ENCODE results near the gene ZNF496.
"Not testable (repeated sequence)": the region's sequence is repeated elsewhere in the genome, so short reads cannot be mapped to it uniquely, and the experiment has no call there.

Gene ZNF496

DNA sequence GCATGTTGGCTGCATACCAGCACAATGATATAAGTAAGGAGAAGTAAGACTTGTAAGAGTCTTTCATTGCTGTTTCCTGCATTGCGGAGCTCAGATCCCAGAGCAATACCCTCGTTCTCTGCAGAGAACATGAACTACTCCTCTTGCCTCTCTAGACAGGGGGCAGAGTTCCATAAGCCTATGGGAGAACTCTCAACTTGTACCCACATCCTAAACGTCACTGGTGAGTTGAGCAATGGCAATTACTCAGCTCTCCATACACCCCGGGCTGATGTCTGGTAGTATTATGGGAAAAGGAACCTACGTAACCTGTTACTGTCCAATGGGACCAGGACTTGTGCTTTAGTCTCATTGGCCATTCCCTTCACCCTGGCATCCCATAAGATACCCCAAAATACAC lies 27.3 kb upstream of the ZNF496 start:
- DNase-seq: no peak

GRCh38 chr1:247357781-247358211 lies 26.1 kb upstream of the ZNF496 start:
- no peak for DNase-seq

- DNase-seq: no peak
These were observed 25.5 kb upstream of the ZNF496 start for GRCh38 chr1:247357052-247357780.

- DNase-seq: not testable (repeated sequence)
These were observed 23.5 kb upstream of the ZNF496 start for GRCh38 chr1:247355160-247355559.

- DNase-seq: no peak
These were observed 20.5 kb upstream of the ZNF496 start for GRCh38 chr1:247352175-247352574.

DNA sequence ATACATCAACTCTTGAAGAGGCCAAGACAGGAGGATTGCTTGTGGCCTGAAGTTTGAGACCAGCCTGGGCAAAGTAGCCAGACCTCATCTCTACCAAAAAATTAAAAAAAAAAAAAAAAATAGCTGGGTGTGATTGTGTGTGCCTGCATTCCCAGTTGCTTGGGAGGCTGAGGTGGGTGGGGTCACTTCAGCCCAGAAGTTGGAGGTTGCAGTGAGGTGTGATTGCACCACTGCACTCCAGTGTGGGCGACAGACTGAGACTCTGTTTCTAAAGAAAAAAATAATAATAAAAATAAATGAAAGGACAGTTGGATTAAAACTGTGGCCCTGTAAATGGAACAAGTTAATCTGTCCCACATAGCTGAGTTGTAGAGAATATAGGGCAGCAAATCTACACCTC lies 18.9 kb upstream of the ZNF496 start:
- DNase-seq: no peak

GRCh38 chr1:247347477-247348222 lies 16.0 kb upstream of the ZNF496 start:
- no peak for DNase-seq

- no peak for DNase-seq
These were observed 14.2 kb upstream of the ZNF496 start for GRCh38 chr1:247345881-247346280.

GRCh38 chr1:247343801-247344200 lies 12.1 kb upstream of the ZNF496 start:
- no peak for DNase-seq

DNA sequence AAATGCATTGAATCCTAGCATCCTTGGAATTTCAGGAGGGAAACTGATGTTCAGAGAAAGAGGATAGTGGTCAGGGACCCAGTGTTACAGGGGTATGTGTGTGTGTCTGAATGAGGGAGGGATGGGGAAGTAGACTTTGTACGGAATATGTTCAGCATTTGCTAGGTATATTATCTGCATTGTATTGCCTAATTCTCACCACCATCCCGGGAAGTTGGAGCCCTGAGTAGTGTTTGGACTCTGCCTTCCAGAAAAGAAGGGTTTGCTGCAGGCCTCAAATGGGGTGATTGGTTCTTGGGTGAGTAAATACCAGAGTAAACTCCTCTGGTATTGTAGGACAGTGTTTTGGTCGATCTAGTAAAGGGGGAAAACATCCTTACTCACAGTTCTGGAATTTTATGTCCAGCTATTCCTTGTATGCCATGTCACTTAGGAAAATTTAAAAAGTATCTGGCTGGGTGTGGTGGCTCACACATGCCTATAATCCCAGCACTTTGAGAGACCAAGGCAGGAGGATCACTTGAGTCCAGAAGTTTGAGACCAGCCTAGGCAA lies 7.1 kb upstream of the ZNF496 start:
- no peak for DNase-seq

DNA sequence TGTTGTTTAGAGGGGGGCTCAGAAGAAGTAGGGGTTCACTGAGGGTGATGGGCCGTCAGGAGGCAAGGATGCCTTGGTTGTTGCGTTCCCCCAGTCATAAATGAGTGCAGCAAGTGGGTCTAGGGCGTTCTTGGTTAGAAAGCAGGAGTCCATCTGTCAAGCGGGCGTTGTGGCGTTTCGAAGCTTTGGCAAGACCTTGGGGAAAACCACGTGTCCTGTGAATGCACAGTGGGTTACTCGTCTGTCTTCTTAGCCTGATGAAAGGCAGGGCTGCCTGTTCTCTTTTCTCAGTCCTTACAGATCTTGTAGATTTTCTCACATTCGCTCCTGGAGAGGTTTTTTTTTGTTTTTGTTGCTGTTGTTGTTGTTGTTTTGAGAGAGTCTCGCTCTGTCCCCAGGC lies 6.3 kb upstream of the ZNF496 start:
- no peak for DNase-seq

DNA sequence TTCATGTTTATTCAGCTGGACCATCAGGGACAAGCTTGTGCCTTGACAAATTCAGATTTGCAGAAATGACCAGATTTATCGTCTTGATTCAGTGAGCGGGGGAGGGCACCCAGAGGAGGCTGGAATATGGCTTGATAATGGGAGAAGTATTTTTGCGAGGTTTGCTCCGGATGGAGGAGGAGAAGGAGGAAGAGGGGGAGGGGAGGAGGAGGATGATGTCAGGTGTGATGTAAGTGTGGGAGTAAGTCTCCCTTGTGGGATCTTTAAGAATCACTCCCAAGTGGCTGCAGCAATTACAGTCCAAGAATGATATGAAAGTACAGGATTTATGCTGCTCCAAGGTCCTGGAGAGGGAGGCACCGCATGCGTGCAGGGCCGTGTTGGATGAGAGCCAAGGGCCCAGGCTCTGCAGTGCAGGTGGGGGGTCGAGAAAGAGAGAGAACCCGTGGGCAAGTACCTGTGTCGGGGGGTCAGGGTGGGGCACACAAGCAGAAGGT lies 5.6 kb upstream of the ZNF496 start:
- no peak for DNase-seq

GRCh38 chr1:247336390-247336789 lies 4.7 kb upstream of the ZNF496 start:
- no peak for DNase-seq

DNA sequence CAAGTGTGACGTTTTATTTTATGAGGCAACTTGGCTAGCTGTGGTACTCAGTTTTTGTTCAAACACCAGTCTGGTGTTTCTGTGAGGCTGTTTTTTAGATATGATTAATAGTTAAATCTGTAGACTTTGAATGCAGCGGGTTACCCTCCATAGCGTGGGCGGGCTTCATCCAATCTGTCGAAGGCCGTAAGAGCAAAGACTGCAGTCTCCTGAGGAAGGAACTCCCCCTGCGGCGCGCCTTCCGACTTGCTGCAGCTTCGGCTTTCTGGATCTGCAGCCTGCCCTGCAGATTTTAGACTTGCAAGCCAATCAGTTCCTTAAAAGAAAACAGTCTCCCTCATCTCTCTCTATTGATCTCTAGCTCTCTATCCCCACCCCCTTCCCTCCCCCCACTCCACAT lies 4.2 kb upstream of the ZNF496 start:
- DNase-seq: no peak

DNA sequence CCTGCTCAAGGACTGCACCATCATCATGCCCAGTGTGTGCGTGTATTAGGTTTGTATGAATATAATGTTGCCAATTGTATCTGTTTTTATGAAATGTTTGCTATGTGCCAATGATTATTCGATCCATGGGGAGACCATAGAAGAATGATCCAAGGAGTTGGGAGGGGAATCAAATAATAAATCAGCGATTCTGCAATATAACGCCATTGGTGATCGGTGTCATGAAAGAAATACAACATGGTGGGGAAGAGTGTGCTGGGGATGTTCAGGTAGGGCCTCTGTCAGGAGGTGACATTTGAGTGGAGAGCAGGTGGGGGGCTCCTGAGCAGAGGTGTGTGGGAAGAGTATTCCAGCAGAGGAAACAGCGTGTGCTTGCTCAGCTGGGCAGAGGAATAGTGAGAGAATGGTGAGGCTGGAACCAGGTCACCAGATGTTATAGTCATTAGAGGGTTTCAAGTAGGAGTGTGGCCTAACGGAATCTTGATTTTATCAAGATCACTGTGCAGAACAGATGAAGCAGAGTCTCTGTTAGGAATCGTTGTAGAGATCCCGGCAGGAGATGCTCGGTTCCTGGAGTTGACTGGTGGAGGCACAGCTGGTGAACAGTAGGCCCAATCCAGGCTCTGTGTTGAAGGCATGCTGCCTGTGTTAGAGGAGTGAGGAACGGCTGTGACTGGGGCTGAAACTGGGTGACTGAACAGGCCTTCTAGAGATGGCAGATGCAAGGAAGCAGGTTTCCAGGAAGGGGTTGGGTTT lies 2.9 kb upstream of the ZNF496 start:
- no peak for DNase-seq

DNA sequence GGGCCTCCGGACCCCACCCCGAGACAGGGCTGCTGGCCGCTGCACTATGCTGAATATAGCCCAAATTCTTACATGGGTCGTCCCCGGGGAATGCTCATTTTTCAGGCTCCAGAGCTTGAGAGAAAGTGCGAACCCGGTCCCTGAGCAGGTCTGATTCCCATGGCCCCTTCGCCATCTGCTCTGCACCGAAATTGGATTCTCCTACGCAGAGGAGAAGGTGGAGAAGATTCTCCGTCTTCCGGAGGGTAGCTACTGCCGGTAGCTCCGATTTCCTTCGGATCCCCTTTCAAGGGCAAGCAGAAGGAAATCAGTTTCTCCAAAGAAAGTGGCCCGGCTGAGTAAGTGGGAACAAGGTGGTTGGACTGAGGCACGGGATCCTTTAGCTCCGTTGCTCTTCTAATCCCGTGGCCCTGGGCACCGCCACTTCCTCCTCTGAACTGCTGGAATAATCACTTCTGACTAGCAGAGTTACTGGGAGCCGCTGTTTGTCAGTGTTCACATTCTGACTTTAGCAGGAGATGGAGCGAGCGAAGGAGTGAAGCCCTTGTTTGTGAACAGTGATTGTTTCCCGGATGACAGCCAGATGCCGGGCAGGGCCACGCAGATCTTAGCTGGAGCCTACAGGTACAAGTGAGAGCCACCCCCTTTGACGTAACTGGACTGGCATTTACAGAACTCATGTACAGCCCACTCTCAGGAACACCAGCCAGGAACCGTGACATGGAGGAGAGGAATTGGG lies 1.1 kb upstream of the ZNF496 start:
- no peak for DNase-seq

DNA sequence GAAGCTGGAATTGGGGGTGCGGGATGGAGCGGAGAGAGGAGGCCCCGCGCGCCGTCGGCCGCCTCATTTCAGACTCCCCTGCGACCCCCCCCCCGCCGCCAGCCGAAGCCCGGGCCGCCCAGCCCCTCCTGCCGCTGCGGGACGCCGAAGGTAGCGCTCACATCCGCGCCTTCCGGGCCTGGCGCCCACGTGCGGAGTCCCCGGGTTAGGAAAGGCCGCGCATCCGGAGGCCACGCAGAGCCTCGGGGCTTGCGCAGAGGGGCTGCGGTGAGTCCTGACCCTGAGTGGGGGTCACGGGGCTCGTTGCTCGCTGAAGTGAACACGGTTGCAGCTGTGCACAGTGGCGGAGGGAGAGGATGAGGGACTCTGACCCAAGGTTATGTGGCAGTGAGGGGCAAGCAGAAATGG lies 552 bp upstream of the ZNF496 start:
- DNase-seq: peak; percentile 73

DNA sequence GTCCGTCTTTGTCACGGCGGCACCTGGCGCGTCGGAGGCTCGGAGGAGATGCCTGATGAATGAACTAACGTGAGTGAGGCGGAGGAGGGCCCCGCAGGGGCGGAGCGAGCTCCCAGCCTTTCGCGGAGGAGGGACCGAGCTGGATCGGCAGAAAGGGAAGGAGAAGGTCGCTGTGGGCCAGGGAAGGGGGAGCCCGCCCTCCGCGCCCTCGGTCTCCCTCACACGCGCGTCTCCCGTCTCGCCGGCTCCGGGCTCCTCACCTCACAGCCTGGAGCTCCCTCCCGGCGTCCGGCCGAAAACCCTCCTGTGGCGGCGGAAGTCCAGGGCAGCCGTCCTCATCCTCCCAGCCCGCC lies 519 bp downstream of the ZNF496 start:
- peak; percentile 92 for DNase-seq

DNA sequence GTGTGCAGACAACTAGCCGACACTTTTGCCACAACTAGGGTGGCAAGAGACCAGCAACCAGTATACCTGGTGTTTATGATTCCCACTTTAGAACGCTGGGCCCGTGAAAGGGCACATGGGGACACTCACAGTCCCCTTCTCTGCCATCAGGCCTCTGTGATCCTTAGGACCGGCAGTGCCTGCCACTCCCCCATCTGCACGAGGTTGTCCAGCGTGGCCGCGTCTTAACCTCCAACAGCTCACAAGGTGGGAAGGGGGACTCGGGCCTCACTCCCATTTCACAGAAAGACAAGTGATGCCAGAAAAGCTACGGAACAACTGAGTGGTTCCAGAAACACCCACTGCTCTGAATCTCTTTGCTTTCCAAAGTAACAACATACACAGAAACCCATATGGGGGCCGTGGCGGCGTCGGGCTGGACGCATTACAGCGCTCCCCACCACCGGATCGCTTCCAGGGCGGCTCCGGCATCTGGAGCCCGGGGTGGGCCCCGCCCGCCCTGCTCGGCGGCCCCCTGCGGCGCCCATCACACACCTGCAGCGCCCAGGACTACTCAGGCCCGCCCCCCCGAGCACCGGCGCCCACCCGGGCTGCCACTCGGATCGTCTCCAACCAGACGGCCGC lies 1.0 kb downstream of the ZNF496 start:
- no peak for DNase-seq

GRCh38 chr1:247329097-247329617 lies 2.5 kb downstream of the ZNF496 start:
- DNase-seq: no peak

GRCh38 chr1:247328311-247328710 lies 3.4 kb downstream of the ZNF496 start:
- DNase-seq: no peak

Measured in 8988T (cell line).